SK-N-SH treated with all-trans-retinoic acid at 6 μM for 48 hours (cell line): ENCODE results near the gene LRRC38.

ENCODE experiments used
- ARNTL ChIP-seq: fragments of 450-650 bp; formaldehyde crosslinking; IDR thresholded peaks from 2 replicates; pipeline ENCODE4 v1.5.0; 2020; ENCODE audit warnings: low read depth, mild to moderate bottlenecking, moderate library complexity, borderline replicate concordance
- BACH2 ChIP-seq: fragments of 250-450 bp; sonication (Bioruptor Pico); IDR thresholded peaks from 2 replicates; pipeline ENCODE4 v1.9.0; 2021; ENCODE audit warnings: mild to moderate bottlenecking, borderline replicate concordance
- ISL1 ChIP-seq: fragments of 250-450 bp; sonication (Bioruptor Pico); IDR thresholded peaks from 2 replicates; pipeline ENCODE4 v2.1.2; 2022; ENCODE audit warnings: mild to moderate bottlenecking, moderate library complexity
- PATZ1 ChIP-seq: fragments of 250-450 bp; sonication (Bioruptor Pico); IDR thresholded peaks from 2 replicates; pipeline ENCODE4 v1.8.0; 2020; ENCODE audit warnings: mild to moderate bottlenecking, moderate library complexity, borderline replicate concordance
- PPARA ChIP-seq: fragments of 250-450 bp; sonication (Bioruptor Pico); IDR thresholded peaks from 2 replicates; pipeline ENCODE4 v1.5.0; 2020; ENCODE audit warnings: mild to moderate bottlenecking, borderline replicate concordance
- RARB ChIP-seq: fragments of 250-450 bp; sonication (Bioruptor Pico); IDR thresholded peaks from 2 replicates; pipeline ENCODE4 v1.8.0; 2021; ENCODE audit warnings: mild to moderate bottlenecking, moderate library complexity
- TCF4 ChIP-seq: fragments of 250-450 bp; sonication (Bioruptor Pico); IDR thresholded peaks from 2 replicates; pipeline ENCODE4 v1.8.0; 2021; ENCODE audit warnings: mild to moderate bottlenecking, moderate library complexity, borderline replicate concordance
- ZNF565 ChIP-seq: fragments of 450-650 bp; formaldehyde crosslinking; conservative IDR thresholded peaks from 2 replicates; pipeline ENCODE4 v1.5.0; 2020; ENCODE audit warnings: low read depth, mild to moderate bottlenecking, moderate library complexity
- TF ChIP-seq, protein P1 (sequence below): fragments of 250-450 bp; sonication (Bioruptor Pico); IDR thresholded peaks from 2 replicates; pipeline ENCODE4 v1.8.0; 2021; ENCODE audit warnings: low read depth, mild to moderate bottlenecking, moderate library complexity, borderline replicate concordance
- TF ChIP-seq, protein P2 (sequence below): fragments of 250-450 bp; sonication (Bioruptor Pico); IDR thresholded peaks from 2 replicates; pipeline ENCODE4 v1.5.1; 2021; ENCODE audit warnings: mild to moderate bottlenecking, moderate library complexity

- TF ChIP-seq, protein P1, sequence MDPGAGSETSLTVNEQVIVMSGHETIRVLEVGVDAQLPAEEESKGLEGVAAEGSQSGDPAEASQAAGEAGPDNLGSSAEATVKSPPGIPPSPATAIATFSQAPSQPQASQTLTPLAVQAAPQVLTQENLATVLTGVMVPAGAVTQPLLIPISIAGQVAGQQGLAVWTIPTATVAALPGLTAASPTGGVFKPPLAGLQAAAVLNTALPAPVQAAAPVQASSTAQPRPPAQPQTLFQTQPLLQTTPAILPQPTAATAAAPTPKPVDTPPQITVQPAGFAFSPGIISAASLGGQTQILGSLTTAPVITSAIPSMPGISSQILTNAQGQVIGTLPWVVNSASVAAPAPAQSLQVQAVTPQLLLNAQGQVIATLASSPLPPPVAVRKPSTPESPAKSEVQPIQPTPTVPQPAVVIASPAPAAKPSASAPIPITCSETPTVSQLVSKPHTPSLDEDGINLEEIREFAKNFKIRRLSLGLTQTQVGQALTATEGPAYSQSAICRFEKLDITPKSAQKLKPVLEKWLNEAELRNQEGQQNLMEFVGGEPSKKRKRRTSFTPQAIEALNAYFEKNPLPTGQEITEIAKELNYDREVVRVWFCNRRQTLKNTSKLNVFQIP (CRISPR knock-in tag), result no peak
- TF ChIP-seq ZNF565 (no peak), PATZ1 (CRISPR knock-in tag) (no peak), RARB (CRISPR knock-in tag) (no peak), BACH2 (no peak), PPARA (CRISPR knock-in tag) (no peak), ISL1 (CRISPR knock-in tag) (no peak), TCF4 (no peak), ARNTL (CRISPR knock-in tag) (no peak)
- TF ChIP-seq, protein P2, sequence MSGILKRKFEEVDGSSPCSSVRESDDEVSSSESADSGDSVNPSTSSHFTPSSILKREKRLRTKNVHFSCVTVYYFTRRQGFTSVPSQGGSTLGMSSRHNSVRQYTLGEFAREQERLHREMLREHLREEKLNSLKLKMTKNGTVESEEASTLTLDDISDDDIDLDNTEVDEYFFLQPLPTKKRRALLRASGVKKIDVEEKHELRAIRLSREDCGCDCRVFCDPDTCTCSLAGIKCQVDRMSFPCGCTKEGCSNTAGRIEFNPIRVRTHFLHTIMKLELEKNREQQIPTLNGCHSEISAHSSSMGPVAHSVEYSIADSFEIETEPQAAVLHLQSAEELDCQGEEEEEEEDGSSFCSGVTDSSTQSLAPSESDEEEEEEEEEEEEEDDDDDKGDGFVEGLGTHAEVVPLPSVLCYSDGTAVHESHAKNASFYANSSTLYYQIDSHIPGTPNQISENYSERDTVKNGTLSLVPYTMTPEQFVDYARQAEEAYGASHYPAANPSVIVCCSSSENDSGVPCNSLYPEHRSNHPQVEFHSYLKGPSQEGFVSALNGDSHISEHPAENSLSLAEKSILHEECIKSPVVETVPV, result no peak
These were observed 8.8 kb downstream of the LRRC38 start for GRCh38 chr1:13505020-13505419.
